ENCODE measurements around the gene CLCN4. TPM values are rescaled to one million over a fixed set of nuclear protein-coding genes. Genes with fewer than 3 reads are reported as not detected.

The CLCN4 gene
- polyA plus RNA-seq, 1 of the 3 experiments (the other 2 are of a cell fraction): 1.1 TPM

- TF ChIP-seq NRF1 (IDR thresholded peaks at IDR 0.05; ENCODE audit: low read depth, low read length): no peak
- TF ChIP-seq FOSL2 (IDR thresholded peaks at IDR 0.05; ENCODE audit: borderline replicate concordance, low read depth): no peak
- TF ChIP-seq MEF2A (IDR thresholded peaks at IDR 0.05; ENCODE audit: borderline replicate concordance, low read depth): no peak
- no peak for TF ChIP-seq CHD2 (IDR thresholded peaks at IDR 0.05; ENCODE audit: low read length, partially characterized antibody)
Measured at GRCh38 chrX:10183760-10184159, 27.0 kb downstream of the CLCN4 start (continued).

GRCh38 chrX:10184411-10184810, 27.6 kb downstream of the CLCN4 start:
- no peaks in the 10 kb centered on the region for H3F3A ChIP-seq (replicated peaks; ENCODE audit: insufficient read depth)
- DNase-seq: no peak
- no peak overlapping the region for H3K4me3 ChIP-seq (ENCODE audit: low read depth in 2 of 2, low read length in 1 of 2)
- H3K27ac ChIP-seq (ENCODE audit: low read depth in 2 of 2, low read length in 1 of 2): no peak overlapping the region
- H3K79me2 ChIP-seq (ENCODE audit: insufficient read depth): no peaks in the 10 kb centered on the region
- H3K36me3 ChIP-seq (replicated peaks in 1 of 2; ENCODE audit: control insufficient read depth in 1 of 2, insufficient read depth in 2 of 2, low read length in 1 of 2): no peaks in the 10 kb centered on the region
- ChIA-PET POLR2A (no interaction called here), CTCF (no interaction called here)
- H4K20me1 ChIP-seq (ENCODE audit: insufficient read depth): no peaks in the 10 kb centered on the region
- 46% methylated on average over 2 of the region's 2 CpGs for WGBS (ENCODE audit: low lambda C conversion rate)
- no peak for TF ChIP-seq YY1 (IDR thresholded peaks at IDR 0.05; ENCODE audit: low read depth)
- TF ChIP-seq POLR2AphosphoS5 (IDR thresholded peaks at IDR 0.05; ENCODE audit: low read depth, low read length): no peak
- no peak for TF ChIP-seq SMC3 (IDR thresholded peaks at IDR 0.05; ENCODE audit: low read depth, low read length)
- no peak for TF ChIP-seq ZBTB33 (IDR thresholded peaks at IDR 0.05; ENCODE audit: borderline replicate concordance, low read depth)
- TF ChIP-seq CTCF (IDR thresholded peaks at IDR 0.05): no peak
- no peak for TF ChIP-seq REST (IDR thresholded peaks at IDR 0.05; ENCODE audit: low read depth, low read length)
- TF ChIP-seq MXI1 (IDR thresholded peaks at IDR 0.05; ENCODE audit: low read depth, low read length): no peak
- no peak for TF ChIP-seq USF2 (IDR thresholded peaks at IDR 0.05; ENCODE audit: borderline replicate concordance, low read depth, low read length)
- no peak for TF ChIP-seq EZH2phosphoT487 (IDR thresholded peaks at IDR 0.05; ENCODE audit: borderline replicate concordance, low read depth)
- TF ChIP-seq USF1 (IDR thresholded peaks at IDR 0.05; ENCODE audit: borderline replicate concordance, low read depth): no peak
- TF ChIP-seq JUND (IDR thresholded peaks at IDR 0.05): no peak
- no peak for TF ChIP-seq TAF1 (IDR thresholded peaks at IDR 0.05; ENCODE audit: borderline replicate concordance, low read depth, low read length)
- no peak for TF ChIP-seq FOXM1 (IDR thresholded peaks at IDR 0.05; ENCODE audit: low read depth)
- no peak for TF ChIP-seq RCOR1 (IDR thresholded peaks at IDR 0.05; ENCODE audit: low read length)
- TF ChIP-seq TCF12 (IDR thresholded peaks at IDR 0.05): no peak
- TF ChIP-seq PBX3 (IDR thresholded peaks at IDR 0.05): no peak
- no peak for TF ChIP-seq GATA2 (CRISPR knock-in tag; IDR thresholded peaks at IDR 0.05)
- no peak for TF ChIP-seq FOXJ3 (CRISPR knock-in tag; IDR thresholded peaks at IDR 0.05)
- no peaks in the 10 kb centered on the region for H3K9me3 ChIP-seq
- no peak overlapping the region for H3K4me2 ChIP-seq
- peaks cover 24% of the 10 kb centered on the region; the same call in 1 of the 2 replicates for H3K27me3 ChIP-seq (ENCODE audit: insufficient read depth)
- no peak overlapping the region for H2AFZ ChIP-seq (ENCODE audit: low read depth)
- H3K9ac ChIP-seq: no peak overlapping the region
- H3K9me2 ChIP-seq: no peaks in the 10 kb centered on the region
- no peaks in the 10 kb centered on the region; a peak in 1 of 4 replicates for H3K4me1 ChIP-seq (ENCODE audit: control insufficient read depth in 1 of 2, insufficient read depth in 2 of 2, low read depth in 1 of 2, low read length in 1 of 2)

Data from SK-N-SH (cell line).